Epithelial cell of proximal tubule (primary cell): ENCODE data around the gene LMO2. TPM values are rescaled to one million over a fixed set of nuclear protein-coding genes. Genes with fewer than 3 reads are reported as not detected.

ENCODE experiments used
- DNase-seq: peaks from one replicate; pipeline ENCODE4 v3.0.0-alpha.2; 2011; ENCODE audit warnings: low read depth
- H3K4me3 ChIP-seq: 2 replicates; pipeline ENCODE4 v1.5.1; 2011; ENCODE audit warnings: low read depth, mild to moderate bottlenecking, low read length
- CTCF ChIP-seq: conservative IDR thresholded peaks from 2 replicates; pipeline ENCODE4 v1.5.1; 2012; ENCODE audit warnings: low read depth, mild to moderate bottlenecking, low read length
- total RNA-seq: library from RNA; depleted of rRNA; stranded (reverse); fragments of >200 nt; gene quantifications from 2 replicates; pipeline ENCODE4 v1.2.3, GENCODE V29; 2015

Gene LMO2
- total RNA-seq, result 1.5 and 3.3 TPM in 2 replicates

- TF ChIP-seq CTCF, result no peak
- H3K4me3 ChIP-seq, result no peak within 1 kb of the TSS
- no peak for DNase-seq
Measured at GRCh38 chr11:33891714-33892327, at the start of gene LMO2. TSS of gene LMO2 (minus strand) at chr11:33892076. CDS start at chr11:33869716, 22,360 bp downstream.

DNA sequence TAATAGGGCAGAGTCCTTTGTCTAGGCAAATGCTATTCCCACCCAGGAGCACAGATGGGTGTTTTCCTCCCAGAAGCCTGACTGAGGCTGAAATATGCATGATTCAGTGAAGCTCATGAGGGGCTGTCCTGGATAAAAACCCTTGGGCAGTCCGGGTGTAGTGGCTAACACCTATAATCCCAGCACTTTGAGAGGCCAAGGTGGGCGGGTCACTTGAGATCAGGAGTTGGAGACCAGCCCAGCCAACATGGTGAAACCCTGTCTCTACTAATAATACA lies 48.6 kb upstream of the LMO2 start:
- no peak overlapping the region for H3K4me3 ChIP-seq
- no peak for DNase-seq
- TF ChIP-seq CTCF, result no peak

DNA sequence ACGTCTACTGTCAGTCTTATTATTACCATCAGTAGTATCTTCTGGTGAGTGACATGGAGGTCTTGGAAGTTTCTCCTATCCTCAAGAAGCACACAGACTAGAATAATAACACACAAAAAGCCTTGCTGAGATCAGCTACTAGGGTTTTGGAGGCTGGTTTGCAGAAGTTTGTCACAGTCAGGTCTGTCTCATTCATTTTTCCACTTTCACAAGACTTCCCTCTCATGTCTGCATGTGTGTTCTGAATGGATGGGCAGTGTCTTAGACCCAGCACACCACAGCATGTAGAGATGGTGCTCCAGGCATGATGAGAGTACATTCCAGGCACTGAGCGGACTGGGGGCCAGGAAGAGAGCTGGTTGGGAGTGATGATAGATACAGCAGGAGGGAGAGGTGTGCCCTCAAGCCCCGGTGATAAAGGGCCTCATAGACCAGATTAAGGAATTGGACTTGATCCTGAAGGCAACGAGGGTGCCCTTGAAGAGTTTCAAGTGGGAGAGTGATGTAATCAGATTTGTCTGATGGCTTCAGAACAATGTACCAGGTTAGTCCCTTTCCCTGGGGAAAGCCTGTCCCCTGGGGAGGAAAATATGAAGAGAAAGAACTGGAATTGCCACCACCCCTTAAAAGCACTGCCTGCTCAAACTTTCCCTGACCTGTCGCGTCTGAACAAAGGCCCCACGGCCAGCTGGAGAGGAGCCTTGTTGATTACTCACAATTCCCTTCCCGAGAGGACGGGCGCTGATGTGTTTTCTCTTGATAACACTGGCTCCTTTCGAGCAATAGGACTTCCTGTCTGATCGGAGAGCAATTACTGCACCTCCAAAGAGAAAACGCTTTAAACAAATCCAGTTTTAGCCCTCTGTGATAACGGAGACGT lies 45.1 kb upstream of the LMO2 start:
- TF ChIP-seq CTCF, result no peak
- no peak for DNase-seq
- H3K4me3 ChIP-seq, result no peak overlapping the region

DNA sequence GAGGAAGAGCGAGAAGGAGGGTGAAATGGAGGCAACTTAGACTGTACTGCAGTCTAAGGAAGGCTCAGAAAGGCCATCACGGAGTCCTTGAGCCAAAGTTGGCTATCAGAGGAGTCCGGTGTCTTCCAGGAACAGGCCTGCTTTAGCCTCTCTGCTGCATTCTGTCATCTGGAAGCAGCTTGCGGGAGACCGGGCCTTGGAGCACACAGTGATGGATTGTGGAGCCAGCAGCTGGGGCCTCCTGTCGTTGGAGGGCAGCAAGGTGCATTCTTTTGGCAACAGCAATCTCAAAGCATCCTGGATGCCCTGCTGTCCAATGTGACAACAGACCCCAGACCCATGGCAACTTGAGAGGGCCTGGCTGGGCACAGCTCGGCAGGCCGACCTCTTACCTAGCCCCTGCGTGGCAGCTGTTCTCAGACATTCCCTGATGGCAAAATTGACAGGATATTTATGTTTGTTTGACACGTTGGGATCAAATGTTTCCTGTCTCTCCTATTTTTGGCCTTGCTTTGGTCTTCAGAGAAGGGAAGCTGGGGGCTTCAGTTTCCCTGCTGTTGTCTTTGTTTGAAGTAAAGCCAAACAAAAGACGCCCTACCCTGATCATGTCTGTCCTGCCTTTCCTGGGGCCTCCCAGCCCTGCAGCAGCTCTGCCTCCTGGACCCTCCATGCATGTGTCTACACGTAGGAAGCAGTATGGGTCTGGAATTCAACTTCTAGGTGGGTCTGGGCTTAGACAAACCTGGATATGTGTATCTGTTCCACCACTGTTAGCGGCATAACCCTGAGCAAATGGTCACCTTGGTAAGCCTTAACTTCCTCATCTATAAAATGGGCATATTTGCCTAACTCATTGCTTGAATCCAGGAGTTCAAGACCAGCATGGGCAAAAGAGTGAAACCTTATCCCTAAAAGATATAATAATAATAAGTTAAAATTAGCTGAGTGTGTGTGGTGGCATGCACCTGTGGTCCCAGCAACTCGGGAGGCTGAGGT lies 43.9 kb upstream of the LMO2 start:
- H3K4me3 ChIP-seq, result no peak overlapping the region
- DNase-seq, result no peak
- TF ChIP-seq CTCF, result no peak

- no peak for TF ChIP-seq CTCF
- no peak overlapping the region for H3K4me3 ChIP-seq
- no peak for DNase-seq
Measured at GRCh38 chr11:33935005-33935404, 43.1 kb upstream of the LMO2 start.

DNA sequence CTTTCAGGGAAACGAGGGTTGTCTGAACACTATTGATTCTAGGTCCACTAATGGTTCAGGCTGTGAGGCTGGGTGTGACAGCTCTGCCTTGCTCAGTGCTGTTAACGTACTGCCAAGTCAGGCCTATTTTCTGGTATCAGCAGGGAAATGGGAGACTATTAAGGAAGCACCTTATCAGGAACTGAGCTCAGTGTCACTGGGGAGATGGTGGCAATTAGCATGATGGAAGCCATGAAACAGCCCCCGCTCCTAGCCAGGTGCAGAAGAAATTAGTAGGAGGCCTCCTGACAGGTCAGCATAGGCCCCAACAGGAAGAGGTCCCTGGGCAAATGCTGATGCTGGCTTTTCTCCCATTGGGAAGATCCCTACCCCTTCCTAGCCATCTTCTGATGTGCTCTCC lies 42.6 kb upstream of the LMO2 start:
- no peak for TF ChIP-seq CTCF
- no peak overlapping the region for H3K4me3 ChIP-seq
- DNase-seq, result no peak
